ENCODE data around the gene RASA3. TPM values are rescaled to one million over a fixed set of nuclear protein-coding genes. Genes with fewer than 3 reads are reported as not detected.
"Not testable (repeated sequence)": the region's sequence is repeated elsewhere in the genome, so short reads cannot be mapped to it uniquely, and the experiment has no call there.

Gene RASA3
- total RNA-seq, 1 experiment from 2014 or later: 0.26 TPM

GRCh38 chr13:114076329-114077090 is 55.9 kb downstream of the RASA3 start:
- H3K27me3 Mint-ChIP-seq (ENCODE audit: unreplicated experiment): no peaks in the 10 kb centered on the region
- peaks cover 2% of the 10 kb centered on the region for H3K9me3 Mint-ChIP-seq (ENCODE audit: low read depth, unreplicated experiment)
- CTCF ChIA-PET: no interaction called here
- H3K36me3 Mint-ChIP-seq (ENCODE audit: insufficient read depth, unreplicated experiment): no peaks in the 10 kb centered on the region
- H3K4me3 Mint-ChIP-seq (ENCODE audit: low read depth, unreplicated experiment): no peak overlapping the region
- intact Hi-C loops (cut with micrococcal nuclease; ENCODE audit: unreplicated experiment): no loop called here
- DNase-seq: no peak
- TF ChIP-seq, protein P1, sequence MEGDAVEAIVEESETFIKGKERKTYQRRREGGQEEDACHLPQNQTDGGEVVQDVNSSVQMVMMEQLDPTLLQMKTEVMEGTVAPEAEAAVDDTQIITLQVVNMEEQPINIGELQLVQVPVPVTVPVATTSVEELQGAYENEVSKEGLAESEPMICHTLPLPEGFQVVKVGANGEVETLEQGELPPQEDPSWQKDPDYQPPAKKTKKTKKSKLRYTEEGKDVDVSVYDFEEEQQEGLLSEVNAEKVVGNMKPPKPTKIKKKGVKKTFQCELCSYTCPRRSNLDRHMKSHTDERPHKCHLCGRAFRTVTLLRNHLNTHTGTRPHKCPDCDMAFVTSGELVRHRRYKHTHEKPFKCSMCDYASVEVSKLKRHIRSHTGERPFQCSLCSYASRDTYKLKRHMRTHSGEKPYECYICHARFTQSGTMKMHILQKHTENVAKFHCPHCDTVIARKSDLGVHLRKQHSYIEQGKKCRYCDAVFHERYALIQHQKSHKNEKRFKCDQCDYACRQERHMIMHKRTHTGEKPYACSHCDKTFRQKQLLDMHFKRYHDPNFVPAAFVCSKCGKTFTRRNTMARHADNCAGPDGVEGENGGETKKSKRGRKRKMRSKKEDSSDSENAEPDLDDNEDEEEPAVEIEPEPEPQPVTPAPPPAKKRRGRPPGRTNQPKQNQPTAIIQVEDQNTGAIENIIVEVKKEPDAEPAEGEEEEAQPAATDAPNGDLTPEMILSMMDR (IDR thresholded peaks at IDR 0.05; ENCODE audit: unreplicated experiment): no peak
- no peak overlapping the region for H3K27ac Mint-ChIP-seq (ENCODE audit: unreplicated experiment)
- no peaks in the 10 kb centered on the region for H3K4me1 Mint-ChIP-seq (ENCODE audit: low read depth, unreplicated experiment)
- BruUV-seq (replicated peaks): no TSS peak

DNA sequence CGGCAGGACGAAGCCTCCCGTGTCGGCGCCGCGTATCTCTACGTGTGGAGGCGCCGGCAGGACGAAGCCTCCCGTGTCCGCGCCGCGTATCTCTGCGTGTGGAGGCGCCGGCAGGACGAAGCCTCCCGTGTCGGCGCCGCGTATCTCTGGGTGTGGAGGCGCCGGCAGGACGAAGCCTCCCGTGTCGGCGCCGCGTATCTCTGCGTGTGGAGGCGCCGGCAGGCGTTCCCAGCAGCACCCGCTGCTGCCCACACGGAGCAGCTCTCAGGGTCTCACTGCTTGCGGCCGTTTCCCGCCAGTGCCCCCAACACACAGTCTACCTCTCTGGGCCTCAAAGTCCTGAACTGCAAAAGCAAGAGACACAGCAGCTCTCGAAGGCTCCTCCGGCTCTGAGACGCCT is 56.6 kb downstream of the RASA3 start:
- H3K4me1 Mint-ChIP-seq (ENCODE audit: low read depth, unreplicated experiment); intact Hi-C loops (cut with micrococcal nuclease; ENCODE audit: unreplicated experiment); H3K27ac Mint-ChIP-seq (ENCODE audit: unreplicated experiment); H3K9me3 Mint-ChIP-seq (ENCODE audit: low read depth, unreplicated experiment); BruUV-seq (replicated peaks); DNase-seq; CTCF ChIA-PET; H3K27me3 Mint-ChIP-seq (ENCODE audit: unreplicated experiment); H3K36me3 Mint-ChIP-seq (ENCODE audit: insufficient read depth, unreplicated experiment); H3K4me3 Mint-ChIP-seq (ENCODE audit: low read depth, unreplicated experiment): not testable (repeated sequence)

- Mint-ChIP-seq H3K4me3 (ENCODE audit: low read depth, unreplicated experiment) (no peak overlapping the region), H3K4me1 (ENCODE audit: low read depth, unreplicated experiment) (no peaks in the 10 kb centered on the region), H3K27ac (ENCODE audit: unreplicated experiment) (no peak overlapping the region), H3K27me3 (ENCODE audit: unreplicated experiment) (no peaks in the 10 kb centered on the region), H3K9me3 (ENCODE audit: low read depth, unreplicated experiment) (peaks cover 5% of the 10 kb centered on the region), H3K36me3 (ENCODE audit: insufficient read depth, unreplicated experiment) (no peaks in the 10 kb centered on the region)
- DNase-seq: no peak
- BruUV-seq (replicated peaks): no TSS peak
- CTCF ChIA-PET: no interaction called here
- intact Hi-C loops (cut with micrococcal nuclease; ENCODE audit: unreplicated experiment): no loop called here
- TF ChIP-seq, protein P1 (IDR thresholded peaks at IDR 0.05; ENCODE audit: unreplicated experiment): no peak
These were observed 57.6 kb downstream of the RASA3 start for GRCh38 chr13:114074671-114075315.

GRCh38 chr13:114073881-114074612 is 58.4 kb downstream of the RASA3 start:
- BruUV-seq (replicated peaks): no TSS peak
- CTCF ChIA-PET: no interaction called here
- H3K27me3 Mint-ChIP-seq (ENCODE audit: unreplicated experiment): no peaks in the 10 kb centered on the region
- peaks cover 5% of the 10 kb centered on the region for H3K9me3 Mint-ChIP-seq (ENCODE audit: low read depth, unreplicated experiment)
- H3K36me3 Mint-ChIP-seq (ENCODE audit: insufficient read depth, unreplicated experiment): no peaks in the 10 kb centered on the region
- TF ChIP-seq, protein P1 (IDR thresholded peaks at IDR 0.05; ENCODE audit: unreplicated experiment): no peak
- H3K4me3 Mint-ChIP-seq (ENCODE audit: low read depth, unreplicated experiment): no peak overlapping the region
- intact Hi-C loops (cut with micrococcal nuclease; ENCODE audit: unreplicated experiment): no loop called here
- DNase-seq: no peak
- H3K4me1 Mint-ChIP-seq (ENCODE audit: low read depth, unreplicated experiment): no peaks in the 10 kb centered on the region
- H3K27ac Mint-ChIP-seq (ENCODE audit: unreplicated experiment): no peak overlapping the region
